Muscle layer of duodenum (tissue), 2 donors: ENCODE data around the gene CNR1.
"Not testable (repeated sequence)": the region's sequence is repeated elsewhere in the genome, so short reads cannot be mapped to it uniquely, and the experiment has no call there.

Source experiments
- H3K27ac ChIP-seq: one replicate; pipeline ENCODE4 v1.7.0; 2013; ENCODE audit warnings: mild to moderate bottlenecking, low read length
- H3K27me3 ChIP-seq: one replicate; pipeline ENCODE4 v1.7.0; 2013; ENCODE audit warnings: low read depth, mild to moderate bottlenecking, control low read depth, low read length
- H3K36me3 ChIP-seq, 2 donors: one replicate each; pipeline ENCODE4 v1.7.0; 2013; ENCODE audit warnings: low read length in 2 of 2, control low read depth in 1 of 2, mild to moderate bottlenecking in 1 of 2; ENCODE audit not compliant: insufficient read depth in 2 of 2, control insufficient read depth in 1 of 2
- H3K4me1 ChIP-seq, 2 donors: one replicate each; pipeline ENCODE4 v1.7.0; 2013; ENCODE audit warnings: low read length in 2 of 2, mild to moderate bottlenecking in 2 of 2, control low read depth in 1 of 2, moderate library complexity in 1 of 2; ENCODE audit not compliant: insufficient read depth in 2 of 2, control insufficient read depth in 1 of 2
- H3K4me3 ChIP-seq, 2 donors: one replicate each; pipeline ENCODE4 v1.7.0; 2013; ENCODE audit warnings: low read length in 2 of 2, low read depth in 1 of 2, mild to moderate bottlenecking in 1 of 2
- H3K9me3 ChIP-seq, 2 donors: one replicate each; pipeline ENCODE4 v1.7.0; 2013; ENCODE audit warnings: low read length in 2 of 2, control low read depth in 1 of 2, mild to moderate bottlenecking in 1 of 2; ENCODE audit not compliant: control insufficient read depth in 1 of 2
- donor health status: healthy.

The CNR1 gene

GRCh38 chr6:88165844-88166492 is at the start of gene CNR1:
Gene CNR1 (minus strand): TSS chr6:88166347. CDS start chr6:88145274, 21,073 bp downstream.
- Histone ChIP-seq H3K4me3 (peak within 1 kb of the TSS; percentile 74 to 90), H3K9me3 (no peaks in the 10 kb centered on the region)

GRCh38 chr6:88211446-88211845 is 45.3 kb upstream of the CNR1 start:
- H3K36me3 ChIP-seq = no peaks in the 10 kb centered on the region
- no peak overlapping the region for H3K27ac ChIP-seq
- H3K4me3 ChIP-seq = no peak overlapping the region
- no peaks in the 10 kb centered on the region for H3K4me1 ChIP-seq
- H3K27me3 ChIP-seq = no peaks in the 10 kb centered on the region
- no peaks in the 10 kb centered on the region for H3K9me3 ChIP-seq

More at GRCh38 chr6:88165844-88166492, at the start of gene CNR1:
- no peaks in the 10 kb centered on the region for H3K36me3 ChIP-seq
- H3K27me3 ChIP-seq = peaks cover 11% of the 10 kb centered on the region
- H3K27ac ChIP-seq = no peak within 1 kb of the TSS
- peaks cover 0 to 24% of the 10 kb centered on the region in 2 donors for H3K4me1 ChIP-seq

- peaks cover 0 to 11% of the 10 kb centered on the region in 2 donors for H3K9me3 ChIP-seq
- no peaks in the 10 kb centered on the region for H3K36me3 ChIP-seq
- H3K4me3 ChIP-seq = no peak overlapping the region
- H3K4me1 ChIP-seq = no peaks in the 10 kb centered on the region
- no peak overlapping the region for H3K27ac ChIP-seq
- no peaks in the 10 kb centered on the region for H3K27me3 ChIP-seq
Observed at GRCh38 chr6:88209301-88209700, 43.2 kb upstream of the CNR1 start.

- Histone ChIP-seq H3K36me3 (no peaks in the 10 kb centered on the region), H3K27ac (no peak overlapping the region), H3K4me1 (no peaks in the 10 kb centered on the region), H3K27me3 (no peaks in the 10 kb centered on the region), H3K4me3 (no peak overlapping the region), H3K9me3 (peaks cover 0 to 13% of the 10 kb centered on the region in 2 donors)
Observed at GRCh38 chr6:88208726-88209125, 42.6 kb upstream of the CNR1 start.

- not testable (repeated sequence) for H3K4me1 ChIP-seq, H3K4me3 ChIP-seq, H3K27me3 ChIP-seq, H3K27ac ChIP-seq, H3K36me3 ChIP-seq
- H3K9me3 ChIP-seq = peaks cover 0 to 13% of the 10 kb centered on the region in 2 donors
Observed at GRCh38 chr6:88201734-88202133, 35.6 kb upstream of the CNR1 start.

GRCh38 chr6:88184921-88185320 is 18.8 kb upstream of the CNR1 start:
- H3K4me3 ChIP-seq = no peak overlapping the region
- H3K9me3 ChIP-seq = no peaks in the 10 kb centered on the region
- no peaks in the 10 kb centered on the region for H3K4me1 ChIP-seq
- no peaks in the 10 kb centered on the region for H3K36me3 ChIP-seq
- H3K27me3 ChIP-seq = no peaks in the 10 kb centered on the region
- H3K27ac ChIP-seq = no peak overlapping the region

- Histone ChIP-seq H3K27me3 (no peaks in the 10 kb centered on the region), H3K4me1 (no peaks in the 10 kb centered on the region), H3K4me3 (no peak overlapping the region), H3K27ac (no peak overlapping the region), H3K36me3 (no peaks in the 10 kb centered on the region), H3K9me3 (no peaks in the 10 kb centered on the region)
Observed at GRCh38 chr6:88183471-88183870, 17.3 kb upstream of the CNR1 start.

- Histone ChIP-seq H3K36me3 (no peaks in the 10 kb centered on the region), H3K4me1 (no peaks in the 10 kb centered on the region), H3K9me3 (no peaks in the 10 kb centered on the region), H3K27me3 (no peaks in the 10 kb centered on the region), H3K4me3 (no peak overlapping the region), H3K27ac (no peak overlapping the region)
Observed at GRCh38 chr6:88179692-88180091, 13.5 kb upstream of the CNR1 start.

GRCh38 chr6:88177961-88178464 is 11.9 kb upstream of the CNR1 start:
- no peak overlapping the region for H3K4me3 ChIP-seq
- H3K27ac ChIP-seq = no peak overlapping the region
- H3K4me1 ChIP-seq = no peaks in the 10 kb centered on the region
- peaks cover 3% of the 10 kb centered on the region for H3K27me3 ChIP-seq
- no peaks in the 10 kb centered on the region for H3K36me3 ChIP-seq
- H3K9me3 ChIP-seq = no peaks in the 10 kb centered on the region

- Histone ChIP-seq H3K27me3 (peaks cover 3% of the 10 kb centered on the region), H3K4me1 (no peaks in the 10 kb centered on the region), H3K4me3 (no peak overlapping the region), H3K9me3 (no peaks in the 10 kb centered on the region), H3K27ac (no peak overlapping the region), H3K36me3 (no peaks in the 10 kb centered on the region)
Observed at GRCh38 chr6:88174906-88175305, 8.8 kb upstream of the CNR1 start.

GRCh38 chr6:88171312-88171711 is 5.2 kb upstream of the CNR1 start:
- Histone ChIP-seq H3K27me3 (peaks cover 3% of the 10 kb centered on the region), H3K36me3 (no peaks in the 10 kb centered on the region), H3K4me1 (no peaks in the 10 kb centered on the region)

GRCh38 chr6:88168362-88168761 is 2.2 kb upstream of the CNR1 start:
- no peak overlapping the region for H3K27ac ChIP-seq
- H3K27me3 ChIP-seq = peaks cover 11% of the 10 kb centered on the region
- H3K4me3 ChIP-seq = no peak overlapping the region
- peaks cover 0 to 15% of the 10 kb centered on the region in 2 donors for H3K4me1 ChIP-seq
- no peaks in the 10 kb centered on the region for H3K9me3 ChIP-seq
- no peaks in the 10 kb centered on the region for H3K36me3 ChIP-seq

More at GRCh38 chr6:88171312-88171711, 5.2 kb upstream of the CNR1 start:
- Histone ChIP-seq H3K27ac (no peak overlapping the region), H3K9me3 (no peaks in the 10 kb centered on the region), H3K4me3 (no peak overlapping the region)
